ENCODE results near the gene ACP7. TPM values are rescaled to one million over a fixed set of nuclear protein-coding genes. Genes with fewer than 3 reads are reported as not detected.

ACP7 gene
- total RNA-seq, 1 experiment from 2014 or later: 0.15 TPM

DNA sequence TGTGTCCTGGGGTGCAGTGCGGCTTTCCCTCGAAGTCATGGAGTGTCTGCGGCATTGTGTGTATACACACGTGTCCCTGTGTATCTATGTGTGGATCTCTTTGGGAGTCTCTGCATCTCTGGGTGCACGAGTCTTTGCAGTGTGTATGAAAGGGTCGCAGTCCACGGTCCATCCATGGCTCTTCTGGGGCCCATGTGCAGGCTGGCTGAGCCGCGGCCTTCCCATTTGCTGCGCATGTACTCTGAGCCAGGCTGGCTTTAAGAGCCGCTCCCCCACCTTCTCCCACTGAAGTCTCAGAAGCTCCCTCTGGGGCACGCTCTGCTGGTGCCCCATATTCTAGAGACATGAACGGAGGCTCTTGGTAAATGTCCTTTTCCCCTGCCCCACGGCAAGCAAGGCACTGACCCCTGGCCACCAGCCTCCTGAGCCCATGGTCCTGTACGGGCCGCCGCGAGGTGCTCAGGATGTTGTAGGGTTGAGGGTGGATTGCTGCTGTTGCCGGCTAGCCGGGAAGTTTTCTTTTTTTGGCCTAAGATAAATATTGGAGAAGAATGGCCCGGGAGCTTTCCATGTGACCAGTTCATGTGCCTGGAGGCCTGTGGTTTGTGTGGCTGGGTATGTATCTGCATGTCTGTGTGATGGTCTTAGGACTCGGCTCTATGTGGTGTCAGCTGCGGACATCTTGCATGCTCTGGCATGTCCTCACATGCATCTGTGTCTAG is 73.3 kb downstream of the ACP7 start:
- Histone ChIP-seq H3K27ac (ENCODE audit: insufficient read length, low read depth, low read length) (peak overlapping the region; percentile 5), H3K18ac (ENCODE audit: insufficient read length, low read depth, low read length) (no peak overlapping the region), H3K4ac (ENCODE audit: low read depth, low read length) (no peak overlapping the region), H3K9me3 (ENCODE audit: control insufficient read depth, low read depth, low read length) (no peaks in the 10 kb centered on the region), H4K20me1 (ENCODE audit: control insufficient read depth, insufficient read depth, insufficient read length) (peaks cover 5% of the 10 kb centered on the region), H4K91ac (ENCODE audit: insufficient read length, low read depth, low read length) (no peak overlapping the region), H3K79me1 (ENCODE audit: insufficient read depth, low read depth, low read length, poor library complexity, severe bottlenecking) (no peaks in the 10 kb centered on the region), H3K23ac (ENCODE audit: insufficient read length, low read depth, low read length) (peak overlapping the region; percentile 58), H3K79me2 (ENCODE audit: insufficient read depth, low read length) (peaks cover 4% of the 10 kb centered on the region; the same call in 1 of the 2 replicates), H3K4me1 (ENCODE audit: insufficient read depth, low read length) (peaks cover 5% of the 10 kb centered on the region; the same call in 1 of the 2 replicates), H3K9ac (ENCODE audit: extremely low read depth, insufficient read length, low read length) (no peak overlapping the region), H3K23me2 (ENCODE audit: insufficient read length, low read depth, low read length, poor library complexity, severe bottlenecking) (peaks cover 2% of the 10 kb centered on the region), H2AK5ac (ENCODE audit: insufficient read length, low read length) (no peak overlapping the region), H2BK20ac (ENCODE audit: low read depth, low read length, poor library complexity, severe bottlenecking) (no peak overlapping the region), H3K56ac (ENCODE audit: insufficient read length, low read depth, low read length) (peak overlapping the region; percentile 19), H3T11ph (ENCODE audit: low read length) (no peak overlapping the region), H2BK15ac (ENCODE audit: low read depth, low read length) (no peak overlapping the region), H2AFZ (ENCODE audit: low read length) (no peak overlapping the region), H4K8ac (replicated peaks; ENCODE audit: insufficient read length, low read depth, low read length) (peak overlapping the region; percentile 90), H2BK120ac (ENCODE audit: low read depth, low read length, poor library complexity, severe bottlenecking) (no peak overlapping the region), H3K27me3 (ENCODE audit: insufficient read depth, low read length) (no peaks in the 10 kb centered on the region), H3K4me2 (ENCODE audit: insufficient read depth, insufficient read length, low read length) (no peak overlapping the region), H2BK5ac (ENCODE audit: insufficient read length, low read length) (no peak overlapping the region), H4K5ac (ENCODE audit: insufficient read length, low read depth, low read length) (no peak overlapping the region), H3K14ac (ENCODE audit: insufficient read depth, low read length) (no peak overlapping the region; the same call in 1 of the 2 replicates), H2BK12ac (ENCODE audit: insufficient read length, low read depth, low read length) (no peak overlapping the region)
- Mint-ChIP-seq H3K4me1 (peaks cover 37 to 49% of the 10 kb centered on the region in 2 experiments), H3K9me3 (no peaks in the 10 kb centered on the region), H3K4me3 (no peak overlapping the region; a peak in 1 of 5 replicates), H3K36me3 (ENCODE audit: insufficient read depth in 1 of 3, low read depth in 3 of 3) (peaks cover 2 to 13% (median 6%) of the 10 kb centered on the region in 3 experiments; a peak in 6 of 7 replicates), H3K27ac (peak overlapping the region; percentile 75 to 85 (median 84); a peak in 6 of 7 replicates), H3K27me3 (ENCODE audit: low read depth) (no peaks in the 10 kb centered on the region)
- WGBS (ENCODE audit: extremely low coverage, insufficient read length, low lambda C conversion rate): no CpG with 5 or more reads among the region's 23 CpGs
- no peak for DNase-seq
- TF ChIP-seq, protein P1, sequence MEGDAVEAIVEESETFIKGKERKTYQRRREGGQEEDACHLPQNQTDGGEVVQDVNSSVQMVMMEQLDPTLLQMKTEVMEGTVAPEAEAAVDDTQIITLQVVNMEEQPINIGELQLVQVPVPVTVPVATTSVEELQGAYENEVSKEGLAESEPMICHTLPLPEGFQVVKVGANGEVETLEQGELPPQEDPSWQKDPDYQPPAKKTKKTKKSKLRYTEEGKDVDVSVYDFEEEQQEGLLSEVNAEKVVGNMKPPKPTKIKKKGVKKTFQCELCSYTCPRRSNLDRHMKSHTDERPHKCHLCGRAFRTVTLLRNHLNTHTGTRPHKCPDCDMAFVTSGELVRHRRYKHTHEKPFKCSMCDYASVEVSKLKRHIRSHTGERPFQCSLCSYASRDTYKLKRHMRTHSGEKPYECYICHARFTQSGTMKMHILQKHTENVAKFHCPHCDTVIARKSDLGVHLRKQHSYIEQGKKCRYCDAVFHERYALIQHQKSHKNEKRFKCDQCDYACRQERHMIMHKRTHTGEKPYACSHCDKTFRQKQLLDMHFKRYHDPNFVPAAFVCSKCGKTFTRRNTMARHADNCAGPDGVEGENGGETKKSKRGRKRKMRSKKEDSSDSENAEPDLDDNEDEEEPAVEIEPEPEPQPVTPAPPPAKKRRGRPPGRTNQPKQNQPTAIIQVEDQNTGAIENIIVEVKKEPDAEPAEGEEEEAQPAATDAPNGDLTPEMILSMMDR (conservative IDR thresholded peaks at IDR 0.05): no peak

Data from H9 (cell line).